ENCODE results near the gene ANO10.
"Not testable (repeated sequence)": the region's sequence is repeated elsewhere in the genome, so short reads cannot be mapped to it uniquely, and the experiment has no call there.

The ANO10 gene, protein sequence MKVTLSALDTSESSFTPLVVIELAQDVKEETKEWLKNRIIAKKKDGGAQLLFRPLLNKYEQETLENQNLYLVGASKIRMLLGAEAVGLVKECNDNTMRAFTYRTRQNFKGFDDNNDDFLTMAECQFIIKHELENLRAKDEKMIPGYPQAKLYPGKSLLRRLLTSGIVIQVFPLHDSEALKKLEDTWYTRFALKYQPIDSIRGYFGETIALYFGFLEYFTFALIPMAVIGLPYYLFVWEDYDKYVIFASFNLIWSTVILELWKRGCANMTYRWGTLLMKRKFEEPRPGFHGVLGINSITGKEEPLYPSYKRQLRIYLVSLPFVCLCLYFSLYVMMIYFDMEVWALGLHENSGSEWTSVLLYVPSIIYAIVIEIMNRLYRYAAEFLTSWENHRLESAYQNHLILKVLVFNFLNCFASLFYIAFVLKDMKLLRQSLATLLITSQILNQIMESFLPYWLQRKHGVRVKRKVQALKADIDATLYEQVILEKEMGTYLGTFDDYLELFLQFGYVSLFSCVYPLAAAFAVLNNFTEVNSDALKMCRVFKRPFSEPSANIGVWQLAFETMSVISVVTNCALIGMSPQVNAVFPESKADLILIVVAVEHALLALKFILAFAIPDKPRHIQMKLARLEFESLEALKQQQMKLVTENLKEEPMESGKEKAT

DNA sequence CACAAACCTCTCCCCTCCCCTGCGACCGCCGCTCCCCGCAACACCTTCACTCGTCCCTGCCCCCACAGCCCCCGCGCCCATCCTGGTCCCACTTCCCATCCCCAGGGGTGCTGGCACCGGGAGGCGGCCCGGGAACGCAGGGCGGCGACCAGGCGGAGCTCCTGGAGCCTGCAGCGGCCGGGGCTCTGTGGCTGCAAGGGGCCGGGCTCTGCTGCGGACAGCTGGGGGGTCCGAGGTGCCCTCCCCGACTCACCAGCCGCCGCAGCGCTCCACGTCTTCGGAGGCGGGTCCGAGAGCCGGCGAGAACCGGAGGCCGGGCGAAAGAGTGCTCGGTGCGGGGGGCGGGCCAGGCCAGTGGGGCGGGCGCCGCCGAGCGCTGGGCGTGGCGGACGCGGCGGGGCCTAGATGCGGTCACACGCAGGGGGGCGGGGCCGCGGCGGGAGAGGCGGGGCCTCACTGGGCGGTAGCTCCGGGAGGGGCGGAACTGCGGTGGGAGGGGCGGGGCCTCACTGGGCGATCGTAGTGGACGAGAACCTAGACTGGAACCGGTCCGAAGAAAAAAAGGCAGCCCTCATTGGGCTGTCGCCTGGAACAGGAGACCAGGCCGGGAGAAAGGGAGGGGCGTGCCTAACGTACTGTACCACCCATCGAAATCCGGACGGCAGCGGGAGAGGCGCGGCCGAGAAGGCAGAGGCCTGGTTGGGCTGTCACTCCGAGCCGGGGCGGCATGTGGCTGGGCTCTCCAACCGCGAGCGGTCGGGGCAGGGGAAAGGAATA lies at the start of gene ANO10:
Gene ANO10, minus strand, starts transcription at position 356 of the 777 bp plus-strand sequence. CDS start 16,159 bp downstream, outside the sequence.
- DNase-seq = peak; percentile 94 to 98

DNA sequence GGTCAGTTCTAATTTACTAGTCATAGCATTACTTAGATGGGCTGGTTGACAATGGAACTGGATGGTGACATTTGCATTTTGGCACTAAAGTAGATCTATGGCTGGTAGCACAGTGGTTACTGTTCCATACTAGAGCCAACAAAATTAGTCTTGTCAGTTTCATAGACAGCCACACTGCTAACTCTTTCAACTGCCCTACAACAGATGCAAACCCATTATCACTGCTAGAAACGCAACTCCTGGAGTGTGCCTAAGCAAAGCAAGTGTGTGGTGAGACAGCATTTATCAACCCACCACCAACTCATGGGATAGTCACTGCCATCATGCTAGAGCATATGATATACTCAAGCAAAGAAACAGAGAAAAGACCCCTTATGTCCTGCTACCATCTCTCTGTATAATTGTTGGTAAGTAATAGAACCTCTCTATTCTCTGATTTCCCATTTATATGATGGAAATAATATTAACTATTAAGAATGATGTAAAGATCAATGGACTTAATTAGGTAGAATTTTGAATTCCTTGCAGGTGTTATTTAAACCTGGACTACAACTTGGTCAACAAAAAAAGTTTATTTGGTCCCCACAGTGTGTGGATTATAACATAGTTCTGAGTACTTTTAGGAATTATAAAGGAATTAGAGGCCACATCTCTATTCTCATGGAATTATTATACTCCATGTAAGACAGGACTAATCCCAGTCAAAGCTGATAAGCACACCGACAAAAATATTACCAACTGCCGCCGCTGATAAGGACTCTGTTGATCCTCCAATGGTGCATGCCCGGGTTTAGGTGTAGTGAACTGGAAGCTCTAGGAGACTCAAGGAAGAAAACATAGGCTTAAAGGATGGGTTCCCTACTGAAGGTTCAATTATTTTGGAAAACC lies 49.1 kb upstream of the ANO10 start:
- DNase-seq = no peak

DNA sequence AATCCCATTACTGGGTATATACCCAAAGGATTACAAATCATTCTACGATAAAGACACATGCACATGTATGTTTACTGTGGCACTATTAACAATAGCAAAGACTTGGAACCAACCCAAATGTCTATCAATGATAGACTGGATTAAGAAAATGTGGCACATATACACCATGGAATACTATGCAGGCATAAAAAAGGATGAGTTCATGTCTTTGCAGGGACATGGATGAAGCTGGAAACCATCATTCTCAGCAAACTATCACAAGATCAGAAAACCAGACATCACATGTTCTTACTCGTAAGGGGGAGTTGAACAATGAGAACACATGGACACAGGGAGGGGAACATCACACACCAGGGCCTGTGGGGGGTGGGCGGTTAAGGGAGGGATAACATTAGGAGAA lies 43.2 kb upstream of the ANO10 start:
- not testable (repeated sequence) for DNase-seq

DNA sequence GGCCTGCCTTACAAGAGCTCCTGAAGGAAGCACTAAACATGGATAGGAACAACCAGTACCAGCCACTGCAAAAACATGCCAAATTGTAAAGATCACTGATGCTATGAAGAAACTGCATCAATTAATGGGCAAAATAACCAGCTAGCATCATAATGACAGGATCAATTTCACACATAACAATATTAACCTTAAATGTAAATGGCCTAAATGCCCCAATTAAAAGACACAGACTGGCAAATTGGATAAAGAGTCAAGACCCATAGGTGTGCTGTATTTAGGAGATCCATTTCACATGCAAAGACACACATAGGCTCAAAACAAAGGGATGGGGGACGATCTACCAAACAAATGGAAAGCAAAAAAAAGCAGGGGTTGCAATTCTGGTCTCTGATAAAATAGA lies 39.6 kb upstream of the ANO10 start:
- DNase-seq = not testable (repeated sequence)

DNA sequence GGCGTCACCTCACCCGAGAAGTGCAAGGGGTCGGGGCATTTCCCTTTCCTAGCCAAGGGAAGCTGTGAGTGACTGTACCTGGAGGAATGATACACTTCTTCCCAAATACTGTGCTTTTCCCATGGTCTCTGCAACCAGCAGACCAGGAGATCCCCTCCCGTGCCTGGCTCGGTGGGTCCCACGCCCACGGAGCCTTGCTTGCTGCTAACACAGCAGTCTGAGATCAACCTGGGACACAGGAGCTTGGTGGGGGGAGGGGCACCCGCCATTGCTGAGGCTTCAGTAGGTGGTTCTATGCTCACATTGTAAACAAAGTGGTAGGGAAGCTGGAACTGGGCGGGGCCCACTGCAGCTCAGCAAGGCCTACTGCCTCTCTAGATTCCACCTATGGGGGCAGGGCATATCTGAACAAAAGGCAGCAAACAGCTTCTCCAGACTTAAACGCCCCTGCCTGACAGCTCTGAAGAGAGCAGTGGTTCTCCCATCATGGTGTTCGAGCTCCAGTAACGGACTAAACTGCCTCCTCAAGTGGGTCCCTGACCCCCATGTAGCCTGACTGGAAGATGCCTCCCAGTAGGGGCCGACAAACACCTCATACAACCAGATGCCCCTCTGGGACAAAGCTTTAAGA lies 37.6 kb upstream of the ANO10 start:
- no peak for DNase-seq

DNA sequence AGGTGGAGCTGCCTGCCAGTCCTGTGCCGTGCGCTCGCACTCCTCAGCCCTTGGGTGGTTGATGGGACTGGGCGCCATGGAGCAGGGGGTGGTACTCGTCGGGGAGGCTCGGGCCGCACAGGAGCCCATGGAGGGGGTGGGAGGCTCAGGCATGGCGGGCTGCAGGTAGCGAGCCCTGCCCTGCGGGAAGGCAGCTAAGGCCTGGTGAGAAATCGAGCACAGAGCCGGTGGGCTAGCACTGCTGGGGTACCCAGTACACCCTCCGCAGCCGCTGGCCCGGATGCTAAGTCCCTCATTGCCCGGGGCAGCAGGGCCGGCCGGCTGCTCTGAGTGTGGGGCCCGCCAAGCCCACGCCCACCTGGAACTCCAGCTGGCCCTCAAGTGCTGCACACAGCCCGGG lies 34.6 kb upstream of the ANO10 start:
- DNase-seq = not testable (repeated sequence)

DNA sequence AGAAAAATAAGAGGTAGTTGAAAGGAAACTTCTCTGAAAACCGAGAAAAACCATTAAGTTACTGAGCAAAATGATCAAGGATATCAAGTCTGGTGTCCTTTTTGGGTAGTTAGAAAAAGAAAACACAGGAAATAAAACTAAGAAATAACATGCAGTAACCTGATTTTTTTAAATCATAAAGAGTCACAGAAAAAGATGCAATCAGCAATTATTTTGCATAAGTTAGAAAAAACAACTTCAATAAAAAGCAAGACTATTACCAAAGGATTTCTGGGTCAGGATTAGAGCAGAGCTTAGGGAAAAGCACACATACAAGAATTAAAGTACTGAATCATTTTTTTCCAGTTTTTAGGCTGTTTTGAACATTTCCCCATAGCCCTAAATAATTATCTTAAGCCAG lies 28.5 kb upstream of the ANO10 start:
- no peak for DNase-seq

DNA sequence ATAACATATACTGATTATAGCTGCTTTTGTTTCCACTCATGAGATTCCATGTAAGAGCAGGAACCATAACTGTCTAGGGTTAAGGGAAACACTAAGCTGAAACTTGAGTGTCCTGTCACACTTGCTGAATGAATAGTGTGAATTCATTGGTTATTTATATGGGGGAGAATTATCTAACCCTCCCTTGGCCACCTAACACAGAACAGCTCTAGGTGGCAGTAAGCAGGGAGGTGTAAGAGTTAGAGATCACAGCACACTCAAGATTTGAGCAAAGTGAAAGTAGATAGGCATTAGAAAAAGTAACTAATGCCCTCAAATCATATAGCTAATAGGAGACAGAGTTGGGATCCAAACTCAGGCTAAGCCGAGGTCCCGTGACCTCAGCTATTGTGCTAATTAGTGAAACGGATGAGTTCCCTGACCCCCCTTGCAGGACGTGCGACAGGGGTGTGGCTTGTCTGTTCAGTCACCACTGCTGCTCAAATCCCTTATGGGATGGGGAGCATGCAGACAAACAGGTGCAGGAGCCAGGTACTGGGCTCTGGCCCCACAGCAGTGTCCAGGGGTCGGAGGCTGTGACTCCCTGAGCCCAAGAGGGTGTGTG lies 27.7 kb upstream of the ANO10 start:
- no peak for DNase-seq

DNA sequence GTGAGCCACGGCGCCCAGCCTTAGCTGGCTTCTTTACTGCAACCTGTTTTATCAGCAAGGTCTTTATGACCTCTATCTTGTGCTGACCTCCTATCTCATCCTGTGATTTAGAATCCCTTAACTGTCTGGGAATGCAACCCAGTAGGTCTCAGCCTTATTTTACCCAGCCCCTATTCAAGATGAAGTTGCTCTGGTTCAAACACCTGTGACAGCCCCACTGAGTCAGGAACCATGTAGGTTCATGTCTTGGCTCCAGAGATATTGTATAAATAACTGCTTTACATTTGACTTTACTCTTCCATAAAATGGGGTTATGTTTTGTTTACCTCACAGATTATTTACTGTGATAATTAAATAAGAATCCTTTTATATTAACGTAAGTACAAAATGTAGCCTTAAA lies 27.1 kb upstream of the ANO10 start:
- no peak for DNase-seq

DNA sequence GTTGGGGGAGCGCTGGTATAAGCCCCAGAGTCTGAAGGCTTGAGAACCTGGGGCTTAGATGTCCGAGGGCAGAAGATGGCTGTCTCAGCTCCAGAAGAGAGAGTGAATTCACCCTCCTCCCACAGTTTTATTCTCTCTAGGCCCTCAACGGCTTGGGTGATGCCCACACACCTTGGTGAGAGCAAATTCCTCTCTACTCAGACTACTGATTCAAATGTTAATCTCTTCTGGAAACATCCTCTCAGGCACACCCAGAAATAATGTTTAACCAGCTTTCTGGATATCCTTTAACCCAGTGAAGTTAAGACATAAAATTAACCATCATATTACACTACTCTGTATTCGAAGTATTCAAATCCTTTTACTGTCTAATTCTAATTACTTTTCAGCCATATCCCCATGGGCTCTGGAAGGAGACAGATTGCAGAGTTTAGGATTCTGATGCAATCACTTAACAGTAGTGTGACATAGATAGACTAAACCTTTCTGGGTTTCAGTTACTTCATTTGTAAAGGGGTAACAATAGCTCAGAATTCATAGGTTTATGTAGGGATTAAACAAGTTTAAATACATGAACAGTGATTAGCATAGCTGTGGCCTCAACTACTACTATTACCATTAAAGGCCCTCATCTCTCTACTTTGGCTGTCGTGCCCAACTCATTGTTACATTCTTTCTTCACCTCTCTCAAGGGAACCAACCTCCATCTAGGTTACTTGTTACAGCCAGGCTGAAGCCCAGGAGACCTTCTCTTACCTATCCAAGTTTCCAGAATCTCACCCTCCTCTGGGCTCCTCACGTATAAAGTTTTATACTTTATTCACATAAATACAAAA lies 25.7 kb upstream of the ANO10 start:
- no peak for DNase-seq

DNA sequence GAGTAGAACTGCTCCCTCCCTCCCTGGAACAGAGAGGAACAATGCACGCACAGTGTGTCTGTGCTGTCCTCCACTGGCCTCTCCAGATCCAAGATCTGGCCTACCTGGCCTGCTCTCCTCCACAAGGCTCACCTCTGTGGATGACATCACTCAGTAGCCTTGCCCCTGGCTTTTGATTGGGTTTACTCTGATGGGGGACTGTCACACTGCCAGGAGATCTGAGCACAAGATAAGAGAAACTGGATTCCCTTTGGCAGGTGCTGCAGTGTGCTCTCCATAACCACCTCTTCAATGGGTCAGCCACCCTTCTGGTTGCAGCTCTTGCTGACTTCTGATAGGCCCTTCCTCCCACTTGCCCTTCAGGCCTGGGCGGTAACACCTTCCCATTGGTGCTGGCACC lies 22.6 kb upstream of the ANO10 start:
- DNase-seq = no peak

DNA sequence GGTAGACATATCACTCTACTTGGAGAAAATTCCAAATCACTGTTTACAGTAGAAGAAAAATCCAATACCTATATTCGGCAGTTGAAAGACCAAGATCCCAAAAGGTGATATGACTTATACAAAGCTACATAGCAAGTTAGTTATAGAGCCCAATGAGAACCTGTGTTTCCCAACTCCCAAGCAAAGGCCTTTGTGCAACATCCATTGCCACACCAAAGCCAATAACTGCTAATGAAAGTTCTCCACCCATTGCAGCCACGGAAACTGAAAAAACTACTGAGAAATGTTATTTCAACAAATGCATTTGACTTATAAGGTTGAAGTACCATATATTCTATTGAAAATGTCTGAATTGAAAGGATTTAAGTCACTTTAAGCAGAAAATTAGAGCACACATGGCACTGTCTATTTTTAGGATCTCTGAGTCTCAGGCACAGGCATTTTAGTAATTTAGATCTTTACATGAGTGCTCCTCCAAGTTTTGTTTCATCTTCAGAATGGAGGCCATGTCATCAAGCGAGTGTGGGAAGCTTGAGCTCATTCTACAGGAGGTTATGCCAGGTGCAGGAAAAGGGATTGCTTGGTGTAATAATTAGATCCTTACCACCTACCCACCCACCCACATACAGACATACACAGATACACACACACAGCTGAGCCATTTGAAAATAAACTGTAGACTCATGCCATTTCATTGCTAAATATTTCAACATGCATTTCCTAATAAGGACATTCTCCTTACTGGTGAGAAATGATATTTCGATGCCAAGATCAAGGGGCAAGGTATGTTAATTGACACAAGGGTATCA lies 19.7 kb upstream of the ANO10 start:
- DNase-seq = no peak

DNA sequence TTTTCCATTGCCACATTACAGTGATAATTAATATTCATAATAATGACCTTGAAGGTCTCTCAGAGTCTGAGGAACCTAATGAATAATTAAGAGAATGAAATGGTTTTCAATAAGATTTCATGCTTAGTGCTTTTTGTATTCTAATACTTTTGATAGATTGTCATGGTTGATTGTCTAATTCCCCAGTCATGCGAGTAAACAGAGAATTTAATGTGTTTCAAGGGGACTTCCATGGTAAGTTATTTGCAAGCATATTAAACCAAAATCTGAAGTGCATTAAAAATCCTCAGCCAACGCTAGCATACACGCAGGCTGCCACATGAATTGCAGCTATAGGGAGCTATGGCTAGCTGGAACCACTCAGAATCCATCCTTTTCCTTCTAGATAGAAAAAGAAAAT lies 18.9 kb upstream of the ANO10 start:
- no peak for DNase-seq

DNA sequence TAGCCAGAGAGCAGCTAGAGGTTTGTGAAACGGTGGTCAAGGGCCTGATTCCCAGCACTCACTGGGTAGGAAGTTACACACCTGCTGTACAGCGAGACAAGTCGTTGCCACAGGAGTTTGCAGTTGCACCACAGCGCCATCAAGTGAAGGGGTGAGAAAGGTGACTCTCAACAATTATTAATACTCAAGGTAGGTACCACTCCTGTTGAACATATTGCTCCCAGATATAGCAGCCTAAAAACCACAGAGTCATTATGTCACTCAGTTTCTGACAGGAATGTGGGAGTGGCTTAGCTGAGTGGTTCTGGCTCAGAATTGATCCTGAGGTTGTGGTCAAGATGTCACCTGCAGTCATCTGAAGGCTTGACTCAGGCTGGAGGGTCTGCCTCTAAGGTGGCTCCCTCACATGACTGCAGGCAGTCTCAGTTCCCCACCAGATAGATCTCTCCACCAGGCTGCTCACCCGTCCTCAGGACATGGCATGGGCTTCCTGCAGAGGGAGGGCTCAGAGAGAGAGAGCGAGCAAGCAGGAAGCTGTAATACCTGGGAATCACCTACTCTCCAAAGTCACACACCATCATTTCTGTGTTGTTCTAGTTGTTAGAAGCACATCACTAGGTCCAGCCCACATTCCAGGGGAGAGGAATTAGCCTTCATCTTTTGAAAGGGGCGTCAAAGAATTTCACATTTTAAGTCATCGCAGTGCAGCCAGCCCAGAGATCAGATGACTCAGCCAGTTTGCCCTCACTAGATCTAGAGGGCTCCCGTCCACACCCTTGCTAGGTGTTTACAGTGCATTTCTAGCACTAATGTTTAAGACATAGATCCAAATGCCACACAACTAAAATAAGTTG lies 17.0 kb upstream of the ANO10 start:
- no peak for DNase-seq

DNA sequence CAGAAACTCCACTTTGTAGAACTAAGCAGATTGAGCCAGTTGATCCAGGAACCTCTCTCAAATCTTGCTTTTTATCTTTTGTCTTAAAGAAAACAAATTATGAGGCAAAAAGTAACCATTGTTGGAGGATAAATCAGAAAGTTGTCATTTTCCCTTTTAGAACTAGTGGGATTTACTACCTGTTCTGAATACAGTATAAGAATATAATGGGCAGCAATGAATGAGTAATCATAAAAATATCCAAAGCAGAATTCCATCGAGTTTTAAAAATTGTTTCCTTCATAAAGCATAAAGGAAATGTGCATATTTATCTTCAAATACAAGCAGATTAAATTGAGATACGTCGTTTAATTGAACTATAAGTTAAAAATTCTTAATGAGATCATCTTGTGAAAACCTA lies 15.9 kb upstream of the ANO10 start:
- no peak for DNase-seq

DNA sequence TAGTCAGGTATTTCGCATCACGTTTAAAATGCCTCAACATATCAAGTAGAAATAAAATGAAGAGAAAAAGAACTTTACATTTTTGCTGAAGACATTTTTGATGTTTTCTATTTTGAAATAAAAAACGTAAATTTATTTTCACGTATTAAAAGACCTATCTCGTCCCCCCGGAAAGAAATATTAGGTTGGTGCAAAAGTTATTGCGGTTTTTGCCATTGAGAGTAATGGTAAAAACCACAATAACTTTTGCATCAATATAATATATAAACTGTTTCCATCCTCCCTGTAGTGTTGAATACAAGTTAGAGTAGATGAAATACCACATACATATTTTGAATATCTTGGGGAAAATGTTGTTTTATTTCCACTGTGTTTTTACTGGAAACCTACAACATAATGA lies 11.2 kb upstream of the ANO10 start:
- DNase-seq = no peak

DNA sequence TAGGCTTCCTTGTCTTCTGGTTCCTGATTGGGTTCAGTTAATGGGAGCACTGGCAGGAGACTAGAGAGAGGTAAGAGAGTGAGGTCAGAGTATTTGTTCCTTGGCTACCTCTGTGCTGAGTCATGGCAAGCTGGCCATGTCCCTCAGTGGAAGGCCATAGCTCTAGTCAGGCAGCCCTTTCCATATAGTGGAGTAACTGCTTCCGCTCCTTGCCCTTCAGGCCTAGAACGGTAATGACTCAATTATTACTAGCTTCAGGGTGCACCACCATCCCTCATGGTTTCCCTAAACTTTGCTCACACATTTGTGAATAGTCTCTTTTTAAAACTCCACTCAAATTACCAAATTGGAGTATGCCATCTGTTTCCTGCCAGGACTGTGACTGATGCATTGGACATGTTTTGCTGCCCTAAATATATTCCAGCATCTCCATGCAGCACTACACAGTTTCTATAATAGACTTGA lies 10.5 kb upstream of the ANO10 start:
- DNase-seq = no peak

DNA sequence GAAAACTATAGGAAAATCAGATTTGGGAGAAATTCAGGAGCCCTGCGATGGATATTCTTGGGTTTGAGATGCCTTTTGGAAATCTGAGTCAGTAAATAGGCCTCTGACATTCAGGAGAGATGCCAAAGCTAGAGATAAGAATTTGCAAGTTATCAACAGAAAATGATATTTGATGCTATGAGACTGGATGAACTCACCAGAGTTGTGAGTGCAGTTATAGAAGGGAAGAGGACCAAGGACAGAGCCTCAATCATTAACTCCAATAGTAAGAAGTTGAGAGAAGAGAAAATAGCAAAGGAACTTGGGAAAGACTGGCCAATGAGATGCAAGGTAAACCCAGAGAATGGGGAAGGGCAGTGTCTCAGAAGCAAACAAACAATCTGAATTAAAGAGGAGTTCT lies 7.9 kb upstream of the ANO10 start:
- DNase-seq = no peak

DNA sequence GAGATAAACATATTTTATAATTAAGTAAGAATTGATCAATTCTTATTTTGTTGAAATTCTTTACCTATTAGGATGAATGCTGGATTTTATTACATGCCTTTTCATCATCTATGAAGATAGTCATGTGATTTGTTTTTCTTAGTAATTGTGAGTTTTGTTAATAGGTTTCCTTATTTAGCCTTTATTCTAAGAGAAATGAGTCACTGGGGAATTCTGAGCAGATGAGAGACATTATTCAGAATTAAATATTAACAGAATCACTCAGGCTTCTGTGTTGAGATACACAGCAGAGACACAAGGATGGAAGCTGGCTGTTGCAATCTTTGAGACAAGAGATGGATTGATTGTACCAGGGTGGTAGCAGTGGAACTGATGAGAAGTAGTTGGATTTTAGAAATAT lies 7.4 kb upstream of the ANO10 start:
- no peak for DNase-seq
